K562 (cell line): ENCODE data around the gene CASP9. TPM values are rescaled to one million over a fixed set of nuclear protein-coding genes. Genes with fewer than 3 reads are reported as not detected.

Experiments
- ARID2 ChIP-seq: fragments of 450-650 bp; IDR thresholded peaks from 2 replicates; pipeline ENCODE4 v1.6.1; 2017; ENCODE audit warnings: antibody characterized with exemption, mild to moderate bottlenecking
- BHLHE40 ChIP-seq: IDR thresholded peaks from 2 replicates; pipeline ENCODE4 v1.6.1; 2011; ENCODE audit warnings: low read length, improper control_type of control experiment
- CHCHD3 ChIP-seq: fragments of 250-450 bp; sonication (Bioruptor Pico); IDR thresholded peaks from 2 replicates; pipeline ENCODE4 v2.1.2; 2022; ENCODE audit warnings: mild to moderate bottlenecking
- EP300 ChIP-seq: IDR thresholded peaks from 2 replicates; pipeline ENCODE4 v1.6.1; 2012; ENCODE audit warnings: low read length, improper control_type of control experiment
- FOXA1 ChIP-seq: fragments of 450-650 bp; IDR thresholded peaks from 2 replicates; pipeline ENCODE4 v1.6.1; 2016; ENCODE audit warnings: mild to moderate bottlenecking, borderline replicate concordance
- GABPB1 ChIP-seq: sonication (generic); formaldehyde crosslinking; IDR thresholded peaks from 2 replicates; pipeline ENCODE4 v1.8.0; 2022; ENCODE audit warnings: mild to moderate bottlenecking, missing genetic modification reagents
- GATA2 ChIP-seq: sonication (generic); formaldehyde crosslinking; IDR thresholded peaks from 2 replicates; pipeline ENCODE4 v1.4.0; 2020; ENCODE audit warnings: mild to moderate bottlenecking, missing genetic modification reagents
- KDM5B ChIP-seq: fragments of 200-600 bp; sonication (generic); IDR thresholded peaks from 2 replicates; pipeline ENCODE4 v1.6.1; 2012; ENCODE audit warnings: low read depth, mild to moderate bottlenecking, moderate library complexity, low read length, control low read depth, inconsistent platforms; ENCODE audit not compliant: insufficient replicate concordance
- KLF13 ChIP-seq: fragments of 450-650 bp; IDR thresholded peaks from 2 replicates; pipeline ENCODE4 v1.6.1; 2016; ENCODE audit warnings: missing genetic modification characterization, low read depth, mild to moderate bottlenecking, missing compliant biosample characterization, moderate library complexity, borderline replicate concordance
- MAFF ChIP-seq: IDR thresholded peaks from 2 replicates; pipeline ENCODE4 v1.6.1; 2012; ENCODE audit warnings: low read length, improper control_type of control experiment
- MTA3 ChIP-seq: fragments of 450-650 bp; formaldehyde crosslinking; IDR thresholded peaks from 2 replicates; pipeline ENCODE4 v1.6.1; 2017; ENCODE audit warnings: mild to moderate bottlenecking, borderline replicate concordance
- PHF20 ChIP-seq: fragments of 450-650 bp; IDR thresholded peaks from 2 replicates; pipeline ENCODE4 v1.6.1; 2018; ENCODE audit not compliant: partially characterized antibody
- RFX5 ChIP-seq: IDR thresholded peaks from 2 replicates; pipeline ENCODE4 v1.6.1; 2011; ENCODE audit warnings: low read depth, mild to moderate bottlenecking, improper control_type of control experiment, low read length
- WHSC1 ChIP-seq: IDR thresholded peaks from one replicate; pipeline ENCODE4 v1.6.1; 2012; ENCODE audit warnings: low read length, control low read depth, inconsistent platforms
- ZC3H8 ChIP-seq: fragments of 450-650 bp; IDR thresholded peaks from 2 replicates; pipeline ENCODE4 v1.6.1; 2017
- ZNF282 ChIP-seq: sonication (generic); formaldehyde crosslinking; IDR thresholded peaks from 2 replicates; pipeline ENCODE4 v1.8.1; 2023; ENCODE audit warnings: missing genetic modification reagents
- ZNF766 ChIP-seq: fragments of 200-800 bp; sonication (Bioruptor generic); conservative IDR thresholded peaks from 2 replicates; pipeline ENCODE4 v1.6.1; 2016; ENCODE audit warnings: missing genetic modification characterization, missing compliant biosample characterization
- polyA plus RNA-seq, 8 experiments: library from polyadenylated mRNA; depleted of rRNA in 4 of 8; stranded (reverse) in 5 of 8; unstranded in 3 of 8; fragments of >200 nt; fragmentation: Nextera tagmentation in 2 of 8; fragmentation: Illumina TruSeq in 1 of 8; extraction: Ambion mirVana in 2 of 8; extraction: Trizol in 1 of 8; gene quantifications; 2 replicates each; pipeline versions ENCODE4 v1.2.1 to v1.2.3, GENCODE V29; 2011 to 2014; ENCODE audit warnings: inconsistent platforms in 1 of 8, missing spikeins in 1 of 8
- total RNA-seq, 7 experiments: library from RNA; depleted of rRNA in 6 of 7; stranded (reverse); fragments of >200 nt in 6 of 7; fragmentation: Illumina TruSeq in 2 of 7; extraction: Trizol in 2 of 7; gene quantifications; 2 replicates each; pipeline versions ENCODE4 v1.2.1 to v1.2.3, GENCODE V29; 2011 to 2021; ENCODE audit warnings: low replicate concordance in 1 of 7
- TF ChIP-seq, protein P1 (sequence below): IDR thresholded peaks from 3 replicates; pipeline ENCODE4 v1.6.1; 2011; ENCODE audit warnings: borderline replicate concordance, mild to moderate bottlenecking, moderate library complexity; ENCODE audit not compliant: insufficient read length; ENCODE audit errors: extremely low read depth
- TF ChIP-seq, protein P2 (sequence below): fragments of 250-450 bp; sonication (Bioruptor Pico); IDR thresholded peaks from 2 replicates; pipeline ENCODE4 v1.5.0; 2021; ENCODE audit warnings: mild to moderate bottlenecking, moderate library complexity
- TF ChIP-seq, protein P3 (sequence below): fragments of 250-450 bp; sonication (Bioruptor Pico); IDR thresholded peaks from 2 replicates; pipeline ENCODE4 v1.4.0; 2020; ENCODE audit warnings: borderline replicate concordance

CASP9 gene
- total and polyA plus RNA-seq, 9 of the 15 experiments (the other 6 are each of a cell fraction or from before 2014, with no cell fraction given) = 10.8 to 54.1 (median 30.7) TPM

DNA sequence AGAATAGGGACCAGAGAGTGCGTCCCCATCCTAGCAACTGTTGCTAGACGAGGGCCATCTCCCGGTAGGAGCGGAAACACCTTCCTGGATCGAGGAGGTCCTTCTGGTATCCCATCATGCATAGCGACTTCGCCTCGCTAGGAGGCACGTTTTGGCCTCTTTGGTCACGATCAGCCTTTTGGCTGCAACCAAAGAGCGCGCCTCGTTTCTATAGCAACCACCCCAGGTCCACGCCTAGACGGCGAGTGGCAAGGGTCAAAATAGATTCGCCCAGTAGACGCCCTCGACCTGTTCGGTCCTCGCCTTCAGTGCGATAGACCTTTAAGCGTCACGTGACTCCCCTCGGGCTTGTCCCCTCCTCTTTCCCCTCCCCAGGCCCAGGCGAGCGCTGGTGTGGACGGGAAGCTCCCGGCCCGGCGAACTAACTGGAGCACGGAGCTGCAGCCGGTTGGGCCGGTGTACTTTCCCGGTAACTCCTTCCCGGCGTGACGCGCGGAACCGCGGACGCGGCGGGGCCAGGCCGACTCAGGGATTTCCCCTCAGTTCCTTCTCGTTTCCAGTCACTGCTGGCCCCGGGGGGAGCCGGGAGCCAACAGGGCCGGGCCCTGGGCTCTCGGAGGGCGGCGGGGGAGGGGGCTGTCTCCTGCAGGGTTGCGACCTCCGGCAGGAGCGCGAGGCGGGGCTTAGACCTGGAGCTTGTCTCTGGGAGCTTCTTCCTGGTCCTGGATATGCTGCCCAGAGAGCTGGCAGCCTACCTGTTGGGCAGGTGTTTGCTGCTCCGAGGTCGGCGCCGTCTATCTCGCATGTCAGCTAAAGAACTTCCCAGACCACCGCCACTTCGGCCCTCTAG is 2.7 kb upstream of the CASP9 start, which contains the start of gene DNAJC16 (continued):
- TF ChIP-seq, protein P1, sequence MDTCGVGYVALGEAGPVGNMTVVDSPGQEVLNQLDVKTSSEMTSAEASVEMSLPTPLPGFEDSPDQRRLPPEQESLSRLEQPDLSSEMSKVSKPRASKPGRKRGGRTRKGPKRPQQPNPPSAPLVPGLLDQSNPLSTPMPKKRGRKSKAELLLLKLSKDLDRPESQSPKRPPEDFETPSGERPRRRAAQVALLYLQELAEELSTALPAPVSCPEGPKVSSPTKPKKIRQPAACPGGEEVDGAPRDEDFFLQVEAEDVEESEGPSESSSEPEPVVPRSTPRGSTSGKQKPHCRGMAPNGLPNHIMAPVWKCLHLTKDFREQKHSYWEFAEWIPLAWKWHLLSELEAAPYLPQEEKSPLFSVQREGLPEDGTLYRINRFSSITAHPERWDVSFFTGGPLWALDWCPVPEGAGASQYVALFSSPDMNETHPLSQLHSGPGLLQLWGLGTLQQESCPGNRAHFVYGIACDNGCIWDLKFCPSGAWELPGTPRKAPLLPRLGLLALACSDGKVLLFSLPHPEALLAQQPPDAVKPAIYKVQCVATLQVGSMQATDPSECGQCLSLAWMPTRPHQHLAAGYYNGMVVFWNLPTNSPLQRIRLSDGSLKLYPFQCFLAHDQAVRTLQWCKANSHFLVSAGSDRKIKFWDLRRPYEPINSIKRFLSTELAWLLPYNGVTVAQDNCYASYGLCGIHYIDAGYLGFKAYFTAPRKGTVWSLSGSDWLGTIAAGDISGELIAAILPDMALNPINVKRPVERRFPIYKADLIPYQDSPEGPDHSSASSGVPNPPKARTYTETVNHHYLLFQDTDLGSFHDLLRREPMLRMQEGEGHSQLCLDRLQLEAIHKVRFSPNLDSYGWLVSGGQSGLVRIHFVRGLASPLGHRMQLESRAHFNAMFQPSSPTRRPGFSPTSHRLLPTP = no peak
- TF ChIP-seq ZNF282 (CRISPR knock-in tag) = no peak
- no peak for TF ChIP-seq ZNF766 (CRISPR knock-in tag)
- peak; percentile 88 for TF ChIP-seq PHF20
- peak; percentile 100 for TF ChIP-seq MTA3
- peak; percentile 34 for TF ChIP-seq EP300
- TF ChIP-seq BHLHE40 = peak; percentile 99
- no peak for TF ChIP-seq KLF13 (tag)
- TF ChIP-seq RFX5 = 0 out of 2 replicates have a peak, but pooled peaks have one; percentile 42
- TF ChIP-seq, protein P2, sequence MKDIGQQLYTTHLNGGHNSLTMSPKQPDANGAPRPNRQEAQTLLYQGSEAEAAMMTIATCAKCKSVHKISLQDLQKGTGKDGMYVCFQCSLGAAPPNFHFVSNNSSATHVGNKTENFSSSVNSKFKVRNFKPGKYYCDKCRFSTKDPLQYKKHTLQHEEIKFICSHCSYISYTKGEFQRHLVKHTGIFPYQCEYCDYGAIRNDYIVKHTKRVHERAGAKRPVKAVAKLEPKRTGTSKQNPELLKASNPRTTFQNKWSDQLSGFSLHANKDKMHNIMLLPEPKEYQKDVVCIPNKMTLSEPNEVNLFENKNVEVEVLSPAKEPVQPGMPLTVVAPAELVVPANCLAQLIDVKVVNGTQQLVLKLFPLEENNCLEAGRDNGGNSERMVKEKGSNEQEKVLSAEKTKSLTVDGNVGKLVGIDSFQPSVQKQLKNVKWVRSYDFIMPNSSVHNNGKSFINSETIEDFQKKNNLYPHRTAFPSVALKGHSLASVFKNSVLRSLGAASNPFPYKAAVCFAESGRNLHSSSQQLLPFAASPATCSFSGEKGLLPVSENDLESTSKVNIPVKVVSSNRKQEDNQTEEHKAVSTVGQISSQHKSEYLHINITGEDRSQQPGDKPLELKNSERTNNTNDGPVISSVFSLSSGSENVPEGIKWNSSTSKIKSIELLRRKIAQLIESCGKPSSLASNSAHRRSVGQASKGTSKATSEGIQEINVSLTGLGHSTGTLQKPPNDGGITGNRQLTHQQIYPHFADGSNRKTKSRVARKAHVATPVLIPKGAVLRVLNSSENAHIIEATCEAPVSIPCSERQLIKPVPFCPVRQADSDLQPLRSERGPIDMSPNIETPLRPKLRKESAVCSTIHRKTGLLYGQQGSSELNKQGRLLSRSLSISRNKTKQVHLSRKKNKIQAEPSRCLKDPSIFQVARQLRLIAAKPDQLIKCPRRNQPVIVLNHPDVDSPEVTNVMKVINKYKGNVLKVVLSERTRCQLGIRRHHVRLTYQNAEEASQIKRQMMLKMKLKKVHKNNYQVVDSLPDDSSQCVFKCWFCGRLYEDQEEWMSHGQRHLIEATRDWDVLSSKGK (CRISPR knock-in tag) = no peak
- no peak for TF ChIP-seq ARID2
- peak; percentile 78 for TF ChIP-seq KDM5B
- TF ChIP-seq GABPB1 (CRISPR knock-in tag) = peak; percentile 95
- TF ChIP-seq CHCHD3 (CRISPR knock-in tag) = peak; percentile 85; the same call in 1 of the 2 replicates
- no peak for TF ChIP-seq MAFF
- no peak for TF ChIP-seq GATA2 (CRISPR knock-in tag)
- no peak for TF ChIP-seq ZC3H8
- TF ChIP-seq WHSC1 = no peak
- TF ChIP-seq FOXA1 = no peak
- TF ChIP-seq, protein P3, sequence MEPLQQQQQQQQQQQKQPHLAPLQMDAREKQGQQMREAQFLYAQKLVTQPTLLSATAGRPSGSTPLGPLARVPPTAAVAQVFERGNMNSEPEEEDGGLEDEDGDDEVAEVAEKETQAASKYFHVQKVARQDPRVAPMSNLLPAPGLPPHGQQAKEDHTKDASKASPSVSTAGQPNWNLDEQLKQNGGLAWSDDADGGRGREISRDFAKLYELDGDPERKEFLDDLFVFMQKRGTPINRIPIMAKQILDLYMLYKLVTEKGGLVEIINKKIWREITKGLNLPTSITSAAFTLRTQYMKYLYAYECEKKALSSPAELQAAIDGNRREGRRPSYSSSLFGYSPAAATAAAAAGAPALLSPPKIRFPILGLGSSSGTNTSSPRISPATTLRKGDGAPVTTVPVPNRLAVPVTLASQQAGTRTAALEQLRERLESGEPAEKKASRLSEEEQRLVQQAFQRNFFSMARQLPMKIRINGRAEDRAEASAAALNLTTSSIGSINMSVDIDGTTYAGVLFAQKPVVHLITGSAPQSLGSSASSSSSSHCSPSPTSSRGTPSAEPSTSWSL (CRISPR knock-in tag) = no peak; the same call in 1 of the 2 replicates
